Breast epithelium (tissue), 4 donors: ENCODE measurements around the gene SEMA4C. TPM values are rescaled to one million over a fixed set of nuclear protein-coding genes. Genes with fewer than 3 reads are reported as not detected.

Experiments used
- DNase-seq, 2 donors: peaks; one replicate each; pipeline ENCODE4 v3.0.0-alpha.2; 2019; ENCODE audit warnings: low spot score in 2 of 2
- H3K27ac ChIP-seq, 2 donors: fragments of 200-600 bp; sonication (generic) in 1 of 2; one replicate each; pipeline ENCODE4 v1.5.1; 2016 to 2019; ENCODE audit warnings: mild to moderate bottlenecking in 1 of 2
- H3K27me3 ChIP-seq, 2 donors: fragments of 200-600 bp; sonication (generic) in 1 of 2; one replicate each; pipeline versions ENCODE4 v1.5.1 to v1.6.0; 2017 to 2019; ENCODE audit warnings: control low read depth in 1 of 2, mild to moderate bottlenecking in 1 of 2
- H3K36me3 ChIP-seq: fragments of 200-600 bp; one replicate; pipeline ENCODE4 v1.5.1; 2019
- H3K4me1 ChIP-seq, 2 donors: fragments of 200-600 bp; sonication (generic); one replicate each; pipeline ENCODE4 v1.5.1; 2016 to 2019; ENCODE audit warnings: control low read depth in 1 of 2
- H3K4me3 ChIP-seq, 3 donors: fragments of 200-600 bp; sonication (generic); 1 replicate in 2 of 3; 2 replicates in 1 of 3; pipeline ENCODE4 v1.5.1; 2016 to 2019; ENCODE audit warnings: mild to moderate bottlenecking in 3 of 3, moderate library complexity in 2 of 3
- H3K9me3 ChIP-seq, 2 donors: fragments of 200-600 bp; sonication (generic) in 1 of 2; one replicate each; pipeline ENCODE4 v1.5.1; 2016 to 2019; ENCODE audit warnings: control low read depth in 1 of 2
- CTCF ChIP-seq, 3 donors: fragments of 450-650 bp; IDR thresholded peaks; one replicate each; pipeline ENCODE4 v1.5.1; 2016 to 2017; ENCODE audit warnings: antibody characterized with exemption in 3 of 3, mild to moderate bottlenecking in 3 of 3, moderate library complexity in 3 of 3
- POLR2A ChIP-seq: fragments of 450-650 bp; IDR thresholded peaks from one replicate; pipeline ENCODE4 v1.6.1; 2016; ENCODE audit warnings: antibody characterized with exemption, mild to moderate bottlenecking, moderate library complexity
- POLR2AphosphoS5 ChIP-seq, 3 donors: sonication (generic); formaldehyde crosslinking; IDR thresholded peaks; one replicate each; pipeline ENCODE4 v1.6.1; 2017; ENCODE audit warnings: antibody characterized with exemption in 3 of 3
- intact Hi-C: fragments of 100-400 bp; cut with DNase I; formaldehyde crosslinking; loops from one replicate; pipeline ENCODE4 v1.15.1; 2023; ENCODE audit warnings: low total_unique reads
- total RNA-seq, 3 donors: library from RNA; depleted of rRNA; stranded (reverse); fragments of >200 nt; gene quantifications; one replicate each; pipeline ENCODE4 v1.1.0, GENCODE V29; 2016

The SEMA4C gene
- total RNA-seq, 3 donors from 2014 or later, result 17.9 to 37.3 (median 31.5) TPM

GRCh38 chr2:96913117-96913397 is 43.2 kb upstream of the SEMA4C start:
- H3K27me3 ChIP-seq, result no peaks in the 10 kb centered on the region

GRCh38 chr2:96912346-96913116 is 42.7 kb upstream of the SEMA4C start:
- H3K36me3 ChIP-seq, result no peaks in the 10 kb centered on the region
- DNase-seq, result no peak
- no peaks in the 10 kb centered on the region for H3K27me3 ChIP-seq
- peak overlapping the region in 1 of 3 donors; percentile 7 for H3K4me3 ChIP-seq
- peak overlapping the region; percentile 32 to 42 for H3K27ac ChIP-seq
- H3K9me3 ChIP-seq, result no peaks in the 10 kb centered on the region
- no peak for TF ChIP-seq POLR2A
- TF ChIP-seq POLR2AphosphoS5 (IDR thresholded peaks at IDR 0.05), result no peak
- no peak for TF ChIP-seq CTCF (IDR thresholded peaks at IDR 0.05)
- intact Hi-C loops, result no loop called here
- H3K4me1 ChIP-seq, result peaks cover 3 to 8% of the 10 kb centered on the region in 2 donors

More at GRCh38 chr2:96913117-96913397, 43.2 kb upstream of the SEMA4C start:
- DNase-seq, result no peak
- Histone ChIP-seq H3K4me3 (peak overlapping the region in 1 of 3 donors; percentile 7), H3K27ac (peak overlapping the region in 1 of 2 donors; percentile 42), H3K4me1 (peaks cover 0 to 2% of the 10 kb centered on the region in 2 donors), H3K9me3 (no peaks in the 10 kb centered on the region), H3K36me3 (no peaks in the 10 kb centered on the region)
- TF ChIP-seq CTCF (IDR thresholded peaks at IDR 0.05), result no peak
- TF ChIP-seq POLR2A, result no peak
- intact Hi-C loops, result no loop called here

- H3K27me3 ChIP-seq, result no peaks in the 10 kb centered on the region
- no peak overlapping the region for H3K4me3 ChIP-seq
- H3K36me3 ChIP-seq, result no peaks in the 10 kb centered on the region
- H3K9me3 ChIP-seq, result no peaks in the 10 kb centered on the region
- no peak overlapping the region for H3K27ac ChIP-seq
- no peak for DNase-seq
- TF ChIP-seq POLR2AphosphoS5 (IDR thresholded peaks at IDR 0.05) (no peak), POLR2A (no peak), CTCF (IDR thresholded peaks at IDR 0.05) (no peak)
- intact Hi-C loops, result no loop called here
- peaks cover 11 to 20% of the 10 kb centered on the region in 2 donors for H3K4me1 ChIP-seq
These were observed 39.7 kb upstream of the SEMA4C start for GRCh38 chr2:96909611-96910021.

- DNase-seq, result peak; percentile 79 to 89
- no peaks in the 10 kb centered on the region for H3K36me3 ChIP-seq
- peak overlapping the region; percentile 7 to 47 (median 31) for H3K4me3 ChIP-seq
- H3K4me1 ChIP-seq, result peaks cover 11 to 20% of the 10 kb centered on the region in 2 donors
- TF ChIP-seq CTCF (IDR thresholded peaks at IDR 0.05) (peak in 1 of 3 donors; percentile 16), POLR2A (no peak), POLR2AphosphoS5 (IDR thresholded peaks at IDR 0.05) (peak; percentile 41 to 72 (median 62))
- intact Hi-C loops, result no loop called here
- H3K27ac ChIP-seq, result peak overlapping the region; percentile 91 to 97
- H3K9me3 ChIP-seq, result no peaks in the 10 kb centered on the region
- no peaks in the 10 kb centered on the region for H3K27me3 ChIP-seq
These were observed 37.5 kb upstream of the SEMA4C start for GRCh38 chr2:96907115-96908041.

- TF ChIP-seq POLR2AphosphoS5 (IDR thresholded peaks at IDR 0.05) (peak in 1 of 3 donors; percentile 30), CTCF (IDR thresholded peaks at IDR 0.05) (no peak)
- no peak for DNase-seq
- peak overlapping the region; percentile 7 to 47 (median 31) for H3K4me3 ChIP-seq
- H3K9me3 ChIP-seq, result no peaks in the 10 kb centered on the region
- H3K4me1 ChIP-seq, result peaks cover 11 to 20% of the 10 kb centered on the region in 2 donors
- no peaks in the 10 kb centered on the region for H3K27me3 ChIP-seq
- peak overlapping the region; percentile 91 to 97 for H3K27ac ChIP-seq
- intact Hi-C loops, result no loop called here
- no peaks in the 10 kb centered on the region for H3K36me3 ChIP-seq
These were observed 36.8 kb upstream of the SEMA4C start for GRCh38 chr2:96906729-96907114.
